ENCODE measurements around the gene DIAPH3. TPM values are rescaled to one million over a fixed set of nuclear protein-coding genes. Genes with fewer than 3 reads are reported as not detected.

The DIAPH3 gene
- total and polyA plus RNA-seq, 8 donors, result 3.3 to 19.1 (median 10.6) TPM

GRCh38 chr13:59733744-59734143, 430.0 kb downstream of the DIAPH3 start:
- intact Hi-C loops (cut with DNase I), result no loop called here
- no peak for TF ChIP-seq CTCF (IDR thresholded peaks at IDR 0.05)
- H3K27me3 ChIP-seq, result no peaks in the 10 kb centered on the region
- H3K27ac ChIP-seq, result no peak overlapping the region
- no peaks in the 10 kb centered on the region for H3K36me3 ChIP-seq
- no peaks in the 10 kb centered on the region for H3K9me3 ChIP-seq
- ATAC-seq (no peak), DNase-seq (no peak)
- no peak overlapping the region for H3K4me3 ChIP-seq
- H3K4me1 ChIP-seq, result no peaks in the 10 kb centered on the region

- no peak for TF ChIP-seq CTCF (IDR thresholded peaks at IDR 0.05)
- DNase-seq, result no peak
- no peaks in the 10 kb centered on the region for H3K36me3 ChIP-seq
- H3K9me3 ChIP-seq, result no peaks in the 10 kb centered on the region
- ATAC-seq, result no peak
- intact Hi-C loops (cut with DNase I), result no loop called here
- no peak overlapping the region for H3K27ac ChIP-seq
- no peaks in the 10 kb centered on the region for H3K4me1 ChIP-seq
- no peak overlapping the region for H3K4me3 ChIP-seq
- no peaks in the 10 kb centered on the region for H3K27me3 ChIP-seq
Measured at GRCh38 chr13:59730026-59730425, 433.7 kb downstream of the DIAPH3 start.

- no peak for DNase-seq
- Histone ChIP-seq H3K27ac (no peak overlapping the region), H3K4me3 (no peak overlapping the region), H3K4me1 (no peaks in the 10 kb centered on the region), H3K36me3 (no peaks in the 10 kb centered on the region), H3K27me3 (no peaks in the 10 kb centered on the region), H3K9me3 (no peaks in the 10 kb centered on the region)
- intact Hi-C loops (cut with DNase I), result no loop called here
- TF ChIP-seq CTCF (IDR thresholded peaks at IDR 0.05), result no peak
- ATAC-seq, result no peak
Measured at GRCh38 chr13:59728896-59729545, 434.7 kb downstream of the DIAPH3 start.

- H3K27me3 ChIP-seq, result no peaks in the 10 kb centered on the region
- H3K36me3 ChIP-seq, result no peaks in the 10 kb centered on the region
- TF ChIP-seq CTCF (IDR thresholded peaks at IDR 0.05), result no peak
- no peak overlapping the region for H3K27ac ChIP-seq
- DNase-seq, result no peak
- H3K4me1 ChIP-seq, result no peaks in the 10 kb centered on the region
- peak; percentile 26 for ATAC-seq
- no peak overlapping the region for H3K4me3 ChIP-seq
- no peaks in the 10 kb centered on the region for H3K9me3 ChIP-seq
- intact Hi-C loops (cut with DNase I), result no loop called here
Measured at GRCh38 chr13:59721926-59722910, 441.5 kb downstream of the DIAPH3 start.

- no peak overlapping the region for H3K27ac ChIP-seq
- intact Hi-C loops (cut with DNase I), result no loop called here
- H3K4me3 ChIP-seq, result no peak overlapping the region
- DNase-seq (no peak), ATAC-seq (no peak)
- no peak for TF ChIP-seq CTCF (IDR thresholded peaks at IDR 0.05)
- H3K27me3 ChIP-seq, result no peaks in the 10 kb centered on the region
- no peaks in the 10 kb centered on the region for H3K36me3 ChIP-seq
- H3K9me3 ChIP-seq, result no peaks in the 10 kb centered on the region
- H3K4me1 ChIP-seq, result no peaks in the 10 kb centered on the region
Measured at GRCh38 chr13:59715611-59716010, 448.1 kb downstream of the DIAPH3 start.

Data from left lung (tissue), 10 donors.